ENCODE data around the gene FBXO33.

GRCh38 chr14:39430762-39431415 is 1.3 kb downstream of the FBXO33 start:
- no peak for TF ChIP-seq CTCF (IDR thresholded peaks at IDR 0.05)
- TF ChIP-seq POLR2A (IDR thresholded peaks at IDR 0.05), result no peak
